LNCaP clone FGC (cell line): ENCODE results near the gene ATXN7L2.

Experiments
- DNase-seq: peaks from one replicate; pipeline ENCODE4 v3.0.0-alpha.2; 2011; ENCODE audit warnings: low read depth
- H3K4me3 ChIP-seq: 2 replicates; pipeline ENCODE4 v1.5.1; 2011; ENCODE audit warnings: mild to moderate bottlenecking, low read depth, low read length, control low read depth
- TF ChIP-seq, protein P1 (sequence below): IDR thresholded peaks from 2 replicates; pipeline ENCODE4 v1.5.1; 2012; ENCODE audit warnings: mild to moderate bottlenecking; ENCODE audit not compliant: control insufficient read depth, insufficient read depth; ENCODE audit errors: extremely low read depth

Gene ATXN7L2

GRCh38 chr1:109495738-109496137, 12.0 kb downstream of the ATXN7L2 start:
- no peak overlapping the region for H3K4me3 ChIP-seq
- TF ChIP-seq, protein P1, sequence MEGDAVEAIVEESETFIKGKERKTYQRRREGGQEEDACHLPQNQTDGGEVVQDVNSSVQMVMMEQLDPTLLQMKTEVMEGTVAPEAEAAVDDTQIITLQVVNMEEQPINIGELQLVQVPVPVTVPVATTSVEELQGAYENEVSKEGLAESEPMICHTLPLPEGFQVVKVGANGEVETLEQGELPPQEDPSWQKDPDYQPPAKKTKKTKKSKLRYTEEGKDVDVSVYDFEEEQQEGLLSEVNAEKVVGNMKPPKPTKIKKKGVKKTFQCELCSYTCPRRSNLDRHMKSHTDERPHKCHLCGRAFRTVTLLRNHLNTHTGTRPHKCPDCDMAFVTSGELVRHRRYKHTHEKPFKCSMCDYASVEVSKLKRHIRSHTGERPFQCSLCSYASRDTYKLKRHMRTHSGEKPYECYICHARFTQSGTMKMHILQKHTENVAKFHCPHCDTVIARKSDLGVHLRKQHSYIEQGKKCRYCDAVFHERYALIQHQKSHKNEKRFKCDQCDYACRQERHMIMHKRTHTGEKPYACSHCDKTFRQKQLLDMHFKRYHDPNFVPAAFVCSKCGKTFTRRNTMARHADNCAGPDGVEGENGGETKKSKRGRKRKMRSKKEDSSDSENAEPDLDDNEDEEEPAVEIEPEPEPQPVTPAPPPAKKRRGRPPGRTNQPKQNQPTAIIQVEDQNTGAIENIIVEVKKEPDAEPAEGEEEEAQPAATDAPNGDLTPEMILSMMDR, result no peak
- no peak for DNase-seq

GRCh38 chr1:109497449-109498160, 13.9 kb downstream of the ATXN7L2 start:
- H3K4me3 ChIP-seq, result no peak overlapping the region
- TF ChIP-seq, protein P1, result no peak
- DNase-seq, result no peak

GRCh38 chr1:109498161-109498801, 14.6 kb downstream of the ATXN7L2 start:
- TF ChIP-seq, protein P1, result 0 out of 2 replicates have a peak, but pooled peaks have one; percentile 28
- no peak for DNase-seq
- H3K4me3 ChIP-seq, result no peak overlapping the region

DNA sequence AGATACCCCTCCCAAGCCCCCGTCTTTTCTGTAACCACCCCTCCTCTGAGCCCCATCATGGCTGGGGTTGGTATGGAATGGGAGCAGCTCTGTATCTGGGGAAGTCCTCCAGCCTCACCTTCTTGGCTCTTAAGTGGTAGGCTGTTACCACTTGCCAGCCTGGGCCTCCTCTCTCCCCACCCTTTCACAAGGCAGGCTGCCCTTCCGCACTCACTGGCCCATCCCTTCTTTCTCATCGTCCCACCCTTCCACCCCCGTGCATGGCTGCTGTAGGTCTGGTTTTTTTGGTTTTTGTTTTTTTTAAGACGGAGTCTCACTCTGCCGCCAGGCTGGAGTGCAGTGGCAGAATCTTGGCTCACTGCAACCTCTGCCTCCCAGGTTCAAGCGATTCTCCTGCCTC, 15.4 kb downstream of the ATXN7L2 start:
- no peak overlapping the region for H3K4me3 ChIP-seq
- no peak for DNase-seq
- TF ChIP-seq, protein P1, result no peak

DNA sequence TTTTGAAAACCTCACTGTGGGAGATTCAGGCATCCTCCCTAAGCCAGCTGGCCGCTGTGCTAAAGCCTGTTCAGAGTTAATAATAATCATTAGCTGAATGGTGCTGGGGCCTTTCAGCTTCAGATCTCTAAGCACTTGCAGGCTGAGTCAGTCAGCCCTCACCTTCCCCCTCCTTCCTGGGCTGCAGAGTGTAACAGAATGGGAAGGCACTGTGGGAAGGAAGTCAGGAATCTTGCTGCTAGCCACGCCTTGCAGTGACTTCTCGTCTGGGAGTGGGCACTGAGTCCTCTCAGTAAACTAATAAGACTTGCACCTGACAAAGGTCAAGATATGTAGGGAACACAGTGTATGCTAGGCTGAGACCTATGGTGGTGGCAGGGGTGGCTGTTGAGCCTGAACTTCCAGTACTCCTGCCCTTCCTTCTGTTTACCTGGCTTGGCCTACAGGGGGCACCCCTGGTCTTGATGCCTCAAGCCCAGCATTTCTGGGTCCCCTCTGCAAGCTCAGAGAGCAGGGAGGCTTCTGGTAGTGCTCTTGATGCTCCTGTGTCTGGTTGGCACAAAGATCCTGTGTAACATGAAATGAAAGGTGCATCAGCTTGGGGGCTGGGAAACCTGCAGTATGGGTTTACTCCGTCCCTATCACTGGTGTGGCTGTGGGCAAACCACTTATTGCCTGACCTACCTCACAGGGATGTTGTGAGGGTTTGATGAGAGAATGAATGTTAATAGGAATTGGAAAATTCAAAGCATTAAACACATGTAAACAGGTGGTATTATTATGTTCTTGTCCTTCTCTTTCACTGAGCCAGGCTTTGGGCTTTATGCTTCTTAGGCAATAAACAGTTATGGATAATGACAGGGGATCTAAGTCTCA, 16.2 kb downstream of the ATXN7L2 start:
- TF ChIP-seq, protein P1, result peak; percentile 54
- no peak overlapping the region for H3K4me3 ChIP-seq
- DNase-seq, result peak; percentile 90

DNA sequence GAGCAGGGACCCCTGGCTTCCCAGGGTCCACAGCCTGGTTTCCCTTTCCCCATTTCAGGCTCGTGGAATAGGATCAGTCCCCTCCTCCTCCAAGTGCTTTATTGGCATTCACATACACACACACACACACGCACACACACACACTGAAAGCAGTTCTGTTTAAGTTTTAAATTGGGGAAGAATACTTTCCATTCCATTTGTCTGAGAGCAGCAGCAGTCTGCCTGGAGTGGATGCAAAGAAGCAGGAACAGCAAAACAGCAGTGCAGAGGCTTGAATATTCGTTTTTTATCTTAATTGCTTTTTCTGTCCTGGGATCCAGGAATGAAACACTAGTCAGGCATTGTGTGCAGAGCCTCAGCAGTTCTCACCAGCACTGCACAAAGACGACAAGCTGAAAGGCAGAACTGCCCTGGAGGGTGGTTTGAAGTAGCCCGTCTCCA, 17.3 kb downstream of the ATXN7L2 start:
- TF ChIP-seq, protein P1, result no peak
- H3K4me3 ChIP-seq, result no peak overlapping the region
- DNase-seq, result no peak
